Bronchial epithelial cell (primary cell): ENCODE results near the gene EEF1A2. TPM values are rescaled to one million over a fixed set of nuclear protein-coding genes. Genes with fewer than 3 reads are reported as not detected.

Experiments
- DNase-seq: peaks from one replicate; pipeline ENCODE4 v3.0.0-alpha.2; 2010; ENCODE audit warnings: low read depth
- FAIRE-seq: peaks from 2 replicates; lab custom pipeline; 2011; peaks lifted over from hg19 to GRCh38; lab: Jason Lieb, UNC
- H3K27me3 ChIP-seq: 2 replicates; pipeline ENCODE4 v1.5.1; 2011; ENCODE audit warnings: low read length; ENCODE audit not compliant: control insufficient read depth, insufficient read depth
- H3K36me3 ChIP-seq: 2 replicates; pipeline ENCODE4 v1.5.1; 2011; ENCODE audit warnings: low read length; ENCODE audit not compliant: control insufficient read depth, insufficient read depth
- H3K4me3 ChIP-seq: 2 replicates; pipeline ENCODE4 v1.5.1; 2011; ENCODE audit warnings: mild to moderate bottlenecking, low read depth, low read length, control low read depth
- total RNA-seq: library from RNA; depleted of rRNA; stranded (reverse); fragments of >200 nt; gene quantifications from 2 replicates; pipeline ENCODE4 v1.2.1, GENCODE V29; 2014
- TF ChIP-seq, protein P1 (sequence below): IDR thresholded peaks from 2 replicates; pipeline ENCODE4 v1.5.1; 2011; ENCODE audit warnings: mild to moderate bottlenecking, moderate library complexity, low read length, control low read depth, inconsistent platforms; ENCODE audit not compliant: insufficient read depth, severe bottlenecking

Gene EEF1A2
- total RNA-seq, 1 donor from 2014 or later = 1.1 TPM

DNA sequence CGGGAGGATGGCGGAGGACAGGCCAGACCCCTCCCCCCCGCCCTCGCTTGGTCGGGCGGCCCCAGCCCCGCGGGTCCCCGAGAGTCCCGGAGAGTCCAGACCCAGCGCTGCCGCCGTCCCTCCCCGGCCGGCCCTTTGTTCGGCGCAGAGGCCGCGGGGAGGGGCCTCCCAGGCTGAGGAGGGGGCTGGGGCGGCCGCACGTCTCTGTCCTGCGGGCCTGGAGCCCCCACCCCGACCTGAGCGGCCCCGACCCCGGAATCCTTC lies 27.2 kb downstream of the EEF1A2 start:
- DNase-seq (no peak), FAIRE-seq (no peak)
- Histone ChIP-seq H3K36me3 (no peaks in the 10 kb centered on the region), H3K4me3 (no peak overlapping the region), H3K27me3 (peaks cover 23% of the 10 kb centered on the region)
- TF ChIP-seq, protein P1, sequence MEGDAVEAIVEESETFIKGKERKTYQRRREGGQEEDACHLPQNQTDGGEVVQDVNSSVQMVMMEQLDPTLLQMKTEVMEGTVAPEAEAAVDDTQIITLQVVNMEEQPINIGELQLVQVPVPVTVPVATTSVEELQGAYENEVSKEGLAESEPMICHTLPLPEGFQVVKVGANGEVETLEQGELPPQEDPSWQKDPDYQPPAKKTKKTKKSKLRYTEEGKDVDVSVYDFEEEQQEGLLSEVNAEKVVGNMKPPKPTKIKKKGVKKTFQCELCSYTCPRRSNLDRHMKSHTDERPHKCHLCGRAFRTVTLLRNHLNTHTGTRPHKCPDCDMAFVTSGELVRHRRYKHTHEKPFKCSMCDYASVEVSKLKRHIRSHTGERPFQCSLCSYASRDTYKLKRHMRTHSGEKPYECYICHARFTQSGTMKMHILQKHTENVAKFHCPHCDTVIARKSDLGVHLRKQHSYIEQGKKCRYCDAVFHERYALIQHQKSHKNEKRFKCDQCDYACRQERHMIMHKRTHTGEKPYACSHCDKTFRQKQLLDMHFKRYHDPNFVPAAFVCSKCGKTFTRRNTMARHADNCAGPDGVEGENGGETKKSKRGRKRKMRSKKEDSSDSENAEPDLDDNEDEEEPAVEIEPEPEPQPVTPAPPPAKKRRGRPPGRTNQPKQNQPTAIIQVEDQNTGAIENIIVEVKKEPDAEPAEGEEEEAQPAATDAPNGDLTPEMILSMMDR = no peak

GRCh38 chr20:63471002-63471716 lies 27.7 kb downstream of the EEF1A2 start:
- DNase-seq (no peak), FAIRE-seq (no peak)
- peaks cover 23% of the 10 kb centered on the region for H3K27me3 ChIP-seq
- no peak overlapping the region for H3K4me3 ChIP-seq
- TF ChIP-seq, protein P1 = no peak
- H3K36me3 ChIP-seq = no peaks in the 10 kb centered on the region

- H3K36me3 ChIP-seq = no peaks in the 10 kb centered on the region
- TF ChIP-seq, protein P1 = no peak
- no peak overlapping the region for H3K4me3 ChIP-seq
- H3K27me3 ChIP-seq = peaks cover 21% of the 10 kb centered on the region
- no peak for DNase-seq
- no peak for FAIRE-seq
These were observed 28.5 kb downstream of the EEF1A2 start for GRCh38 chr20:63470410-63470809.

DNA sequence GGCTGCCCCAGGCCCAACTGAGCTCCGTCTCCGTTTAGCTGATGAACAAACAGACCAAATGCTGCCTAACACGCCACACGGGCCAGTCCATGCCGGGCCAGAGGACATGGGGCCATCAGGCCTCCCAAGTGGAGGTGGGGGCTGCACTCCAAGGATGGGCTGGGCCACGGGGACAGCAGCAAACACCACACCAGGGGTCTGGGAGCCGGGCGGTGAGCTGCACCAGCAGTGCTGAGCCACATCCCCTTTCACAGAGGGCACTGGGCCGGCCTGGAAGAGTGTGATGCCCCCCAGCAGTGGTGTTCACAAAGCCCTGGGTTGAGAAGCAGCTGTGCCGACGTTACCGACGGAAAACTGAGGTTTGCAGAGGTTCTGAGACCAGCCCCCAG lies 29.2 kb downstream of the EEF1A2 start:
- Histone ChIP-seq H3K4me3 (no peak overlapping the region), H3K36me3 (no peaks in the 10 kb centered on the region), H3K27me3 (peaks cover 20% of the 10 kb centered on the region)
- TF ChIP-seq, protein P1 = no peak
- FAIRE-seq (no peak), DNase-seq (no peak)

DNA sequence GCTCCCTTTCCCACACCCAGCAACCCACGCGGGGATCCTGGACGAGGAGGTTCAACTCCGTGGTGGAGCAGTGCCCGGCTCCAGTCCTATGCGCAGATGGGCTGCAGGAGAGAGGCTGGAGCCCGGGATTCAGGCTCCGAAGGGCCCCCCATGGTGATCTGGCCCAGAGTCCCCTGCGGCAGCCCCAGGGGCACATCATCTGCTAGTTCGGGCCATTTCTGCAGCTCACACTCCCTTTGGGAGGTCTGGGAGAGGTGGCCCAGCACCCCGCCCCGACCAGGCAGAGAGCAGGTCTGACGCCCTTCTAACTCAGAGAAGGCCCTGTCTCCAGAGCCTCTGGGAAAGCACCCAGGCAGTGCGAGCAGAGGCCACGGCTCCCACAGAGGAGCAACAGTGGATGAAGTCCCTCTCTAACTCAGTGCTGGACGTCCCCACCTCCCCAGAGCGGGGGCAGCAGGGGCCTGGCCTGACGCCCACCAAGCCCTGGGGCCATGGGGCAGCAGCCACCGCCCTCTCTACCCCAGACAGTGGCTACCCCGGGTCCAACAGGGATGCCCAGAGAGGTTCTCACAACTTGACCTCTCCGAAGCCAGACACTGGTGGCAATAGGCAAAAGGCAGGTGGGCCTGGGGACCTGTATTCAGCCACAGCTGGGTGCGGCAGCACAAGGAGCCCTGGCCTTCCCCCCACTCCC lies 29.7 kb downstream of the EEF1A2 start:
- FAIRE-seq = no peak
- TF ChIP-seq, protein P1 = no peak
- DNase-seq = no peak
- no peaks in the 10 kb centered on the region for H3K36me3 ChIP-seq
- H3K27me3 ChIP-seq = peaks cover 16% of the 10 kb centered on the region
- no peak overlapping the region for H3K4me3 ChIP-seq

DNA sequence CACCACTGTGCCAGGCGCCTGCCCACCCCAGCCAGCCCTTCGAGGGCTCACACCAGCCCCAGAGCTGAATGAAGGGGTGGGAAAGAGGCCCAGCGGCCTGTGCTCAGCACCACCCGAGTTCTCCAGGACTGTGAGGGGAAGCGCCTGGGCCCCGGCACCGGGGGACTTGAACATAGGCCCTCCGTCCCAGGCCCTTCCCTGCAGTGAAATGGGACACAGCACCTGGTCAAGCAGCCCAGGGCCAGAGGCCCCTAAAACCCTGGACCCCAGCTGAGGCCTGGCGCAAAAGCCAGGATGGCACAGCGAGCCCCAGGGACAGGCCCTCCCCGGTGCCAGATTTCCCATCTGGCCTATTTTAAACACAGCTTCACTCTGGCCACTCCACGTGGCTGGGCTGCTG lies 30.5 kb downstream of the EEF1A2 start:
- no peak overlapping the region for H3K4me3 ChIP-seq
- FAIRE-seq (no peak), DNase-seq (no peak)
- peaks cover 12% of the 10 kb centered on the region for H3K27me3 ChIP-seq
- TF ChIP-seq, protein P1 = no peak
- no peaks in the 10 kb centered on the region for H3K36me3 ChIP-seq
